ENCODE measurements around the gene SHISA5.

DNA sequence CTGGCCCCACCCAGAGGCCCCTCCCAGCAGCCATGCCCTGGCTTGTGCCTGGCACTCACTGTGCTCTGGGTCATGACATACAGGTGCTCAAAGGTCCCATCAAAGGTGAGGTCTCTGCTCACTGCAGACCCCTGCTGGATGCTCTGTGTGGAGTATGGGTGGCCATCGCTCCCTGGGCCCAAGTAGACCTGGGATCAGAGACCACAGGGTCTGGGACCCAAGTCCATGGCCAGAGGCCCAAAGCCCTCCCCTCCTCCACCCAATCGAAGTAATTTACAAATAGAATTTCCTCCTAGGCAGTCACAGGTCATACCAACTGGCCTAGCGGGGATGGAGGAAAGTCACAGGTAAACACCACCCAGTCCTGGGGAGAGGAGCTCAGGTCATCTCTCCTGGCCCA, 81.7 kb downstream of the SHISA5 start:
- TF ChIP-seq EZH2 (IDR thresholded peaks at IDR 0.05), result no peak
- TF ChIP-seq POLR2AphosphoS5 (IDR thresholded peaks at IDR 0.05; ENCODE audit: borderline replicate concordance, low read depth, low read length), result no peak

All from SK-N-MC (cell line).